OCI-LY7 (cell line): ENCODE data around the gene TRIM9.

Experiments
- CTCF ChIP-seq: fragments of 200-600 bp; sonication (generic); conservative IDR thresholded peaks from 2 replicates; pipeline ENCODE4 v1.5.1; 2014; ENCODE audit warnings: mild to moderate bottlenecking, antibody characterized with exemption, low read length, moderate library complexity, mixed read lengths
- EZH2phosphoT487 ChIP-seq: fragments of 200-600 bp; sonication (generic); IDR thresholded peaks from 2 replicates; pipeline ENCODE4 v1.6.1; 2018; ENCODE audit warnings: low read depth, borderline replicate concordance, mild to moderate bottlenecking, mixed run types, antibody characterized with exemption, low read length, moderate library complexity, mixed read lengths

DNA sequence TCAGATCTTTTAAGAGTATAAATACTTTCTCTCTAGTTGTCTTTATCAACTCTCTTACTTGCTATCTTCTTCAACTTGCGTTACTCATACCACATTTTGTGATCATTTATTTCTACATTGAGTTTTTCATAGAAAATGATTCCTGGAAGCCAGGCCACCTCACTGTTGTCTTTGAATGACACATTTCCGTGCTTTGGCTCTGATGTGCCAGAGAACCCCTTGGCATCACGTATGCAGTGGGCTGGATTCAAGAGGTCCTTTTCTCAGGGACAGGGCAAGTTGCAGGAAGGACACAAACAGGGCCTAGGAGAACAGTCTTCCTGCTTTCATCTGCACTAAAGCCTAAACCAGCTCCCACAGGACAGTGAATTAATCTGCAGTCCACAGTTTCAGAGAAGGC is 80.3 kb downstream of the TRIM9 start:
- no peak for TF ChIP-seq EZH2phosphoT487
- TF ChIP-seq CTCF = no peak
